Endothelial cell (in vitro differentiated cells): Measurements from ENCODE around the gene MYO1D. TPM values are rescaled to one million over a fixed set of nuclear protein-coding genes. Genes with fewer than 3 reads are reported as not detected.

Source experiments
- DNase-seq: peaks from one replicate; pipeline ENCODE4 v3.0.0; 2021; ENCODE audit warnings: low spot score
- H3K27ac Mint-ChIP-seq: one replicate; pipeline ENCODE4 v1.8.0; 2021; ENCODE audit warnings: mixed read lengths, inconsistent platforms; ENCODE audit not compliant: unreplicated experiment
- H3K27me3 Mint-ChIP-seq: one replicate; pipeline ENCODE4 v1.8.0; 2021; ENCODE audit warnings: mild to moderate bottlenecking, moderate library complexity, mixed read lengths, inconsistent platforms; ENCODE audit not compliant: unreplicated experiment
- H3K36me3 Mint-ChIP-seq: one replicate; pipeline ENCODE4 v1.8.0; 2021; ENCODE audit warnings: mild to moderate bottlenecking, low read depth, mixed read lengths, inconsistent platforms; ENCODE audit not compliant: unreplicated experiment
- H3K4me1 Mint-ChIP-seq: one replicate; pipeline ENCODE4 v1.8.0; 2021; ENCODE audit warnings: mild to moderate bottlenecking, mixed read lengths, inconsistent platforms; ENCODE audit not compliant: unreplicated experiment
- H3K4me3 Mint-ChIP-seq: one replicate; pipeline ENCODE4 v1.8.0; 2021; ENCODE audit warnings: mild to moderate bottlenecking, mixed read lengths, inconsistent platforms; ENCODE audit not compliant: unreplicated experiment
- H3K9me3 Mint-ChIP-seq: one replicate; pipeline ENCODE4 v1.8.0; 2021; ENCODE audit warnings: mixed read lengths, inconsistent platforms; ENCODE audit not compliant: unreplicated experiment
- CTCF ChIP-seq: fragments of 200-600 bp; sonication (generic); IDR thresholded peaks from one replicate; pipeline ENCODE4 v1.5.0; 2021; ENCODE audit warnings: antibody characterized with exemption; ENCODE audit not compliant: unreplicated experiment
- total RNA-seq: library from RNA; stranded (reverse); fragmentation: NEBNext Ultra II Directional; extraction: Animal tissue kit (Norgen Biotek cat#: 25700); gene quantifications from one replicate; pipeline ENCODE4 v1.2.1, GENCODE V29; 2021; ENCODE audit not compliant: unreplicated experiment

Gene MYO1D
- total RNA-seq, 1 donor from 2014 or later: 26.4 TPM

- Mint-ChIP-seq H3K4me3 (no peak overlapping the region), H3K4me1 (peaks cover 10% of the 10 kb centered on the region), H3K9me3 (no peaks in the 10 kb centered on the region), H3K36me3 (no peaks in the 10 kb centered on the region), H3K27ac (no peak overlapping the region), H3K27me3 (no peaks in the 10 kb centered on the region)
- DNase-seq: no peak
- TF ChIP-seq CTCF: no peak
Observed at GRCh38 chr17:32801641-32802040, 75.3 kb downstream of the MYO1D start.

- no peak overlapping the region for H3K27ac Mint-ChIP-seq
- H3K27me3 Mint-ChIP-seq: no peaks in the 10 kb centered on the region
- no peaks in the 10 kb centered on the region for H3K9me3 Mint-ChIP-seq
- no peaks in the 10 kb centered on the region for H3K36me3 Mint-ChIP-seq
- H3K4me1 Mint-ChIP-seq: peaks cover 9% of the 10 kb centered on the region
- no peak overlapping the region for H3K4me3 Mint-ChIP-seq
- no peak for DNase-seq
- TF ChIP-seq CTCF: no peak
Observed at GRCh38 chr17:32801193-32801592, 75.7 kb downstream of the MYO1D start.

GRCh38 chr17:32798938-32799337, 78.0 kb downstream of the MYO1D start:
- DNase-seq: no peak
- Mint-ChIP-seq H3K4me1 (peaks cover 11% of the 10 kb centered on the region), H3K27ac (no peak overlapping the region), H3K27me3 (no peaks in the 10 kb centered on the region), H3K9me3 (no peaks in the 10 kb centered on the region), H3K36me3 (no peaks in the 10 kb centered on the region), H3K4me3 (no peak overlapping the region)
- no peak for TF ChIP-seq CTCF

- TF ChIP-seq CTCF: no peak
- Mint-ChIP-seq H3K27me3 (no peaks in the 10 kb centered on the region), H3K4me1 (peaks cover 8% of the 10 kb centered on the region), H3K27ac (no peak overlapping the region), H3K9me3 (no peaks in the 10 kb centered on the region), H3K36me3 (no peaks in the 10 kb centered on the region), H3K4me3 (no peak overlapping the region)
- DNase-seq: no peak
Observed at GRCh38 chr17:32795339-32795979, 81.5 kb downstream of the MYO1D start.

- TF ChIP-seq CTCF: no peak
- H3K4me1 Mint-ChIP-seq: peaks cover 8% of the 10 kb centered on the region
- H3K9me3 Mint-ChIP-seq: no peaks in the 10 kb centered on the region
- no peaks in the 10 kb centered on the region for H3K36me3 Mint-ChIP-seq
- no peak overlapping the region for H3K27ac Mint-ChIP-seq
- no peak for DNase-seq
- H3K27me3 Mint-ChIP-seq: no peaks in the 10 kb centered on the region
- no peak overlapping the region for H3K4me3 Mint-ChIP-seq
Observed at GRCh38 chr17:32794533-32795246, 82.2 kb downstream of the MYO1D start.
